Amniotic epithelial cell (primary cell): ENCODE results near the gene SSBP2.

Source experiments
- DNase-seq: peaks from one replicate; pipeline ENCODE4 v3.0.0-alpha.2; 2010; ENCODE audit warnings: low read depth

The SSBP2 gene

GRCh38 chr5:81389025-81389424 is 361.9 kb downstream of the SSBP2 start:
- no peak for DNase-seq

- DNase-seq: no peak
Observed at GRCh38 chr5:81388169-81388568, 362.7 kb downstream of the SSBP2 start.

DNA sequence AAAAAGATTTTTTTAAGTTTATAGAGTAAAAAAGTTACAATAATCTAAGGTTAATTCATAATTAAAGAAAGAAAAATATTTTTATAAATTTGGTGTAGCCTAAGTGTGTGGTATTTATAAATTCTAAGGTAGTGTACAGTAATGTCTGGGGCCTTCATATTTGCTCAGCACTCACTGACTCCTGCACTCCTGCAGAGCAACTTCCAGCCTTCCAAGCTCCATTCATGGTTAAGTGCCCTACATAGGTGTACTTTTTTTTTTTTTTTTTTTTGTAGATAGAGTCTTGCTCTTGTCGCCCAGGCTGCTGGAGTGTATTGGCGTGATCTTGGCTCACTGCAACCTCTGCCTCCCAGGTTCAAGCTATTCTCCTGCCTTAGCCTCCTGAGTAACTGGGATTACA is 367.0 kb downstream of the SSBP2 start:
- no peak for DNase-seq

DNA sequence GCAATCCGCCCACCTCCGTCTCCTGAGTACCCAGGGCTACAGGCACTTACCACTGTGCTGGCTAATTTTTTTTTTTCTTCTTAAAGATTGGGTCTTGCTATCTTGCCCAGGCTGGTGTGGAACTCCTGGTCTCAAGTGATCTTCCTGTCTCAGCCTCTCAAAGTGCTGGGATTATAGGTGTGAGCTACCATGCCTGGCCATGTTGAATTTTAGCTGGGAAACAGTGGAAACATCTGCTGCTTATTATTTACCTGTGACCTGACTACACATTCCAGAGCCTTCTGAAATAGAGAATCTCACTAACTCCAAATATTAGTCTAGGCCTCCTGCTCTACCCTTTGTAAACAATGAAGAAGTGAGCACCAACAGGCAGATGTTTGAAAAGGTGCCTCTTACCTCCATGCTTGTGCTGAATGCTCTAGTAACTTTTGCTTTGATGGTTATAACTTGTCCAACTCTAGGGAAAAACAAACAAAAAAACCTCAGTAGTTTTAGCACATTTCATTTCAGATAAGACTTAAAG is 379.5 kb downstream of the SSBP2 start:
- no peak for DNase-seq

- DNase-seq: no peak
Observed at GRCh38 chr5:81370912-81371311, 380.0 kb downstream of the SSBP2 start.

DNA sequence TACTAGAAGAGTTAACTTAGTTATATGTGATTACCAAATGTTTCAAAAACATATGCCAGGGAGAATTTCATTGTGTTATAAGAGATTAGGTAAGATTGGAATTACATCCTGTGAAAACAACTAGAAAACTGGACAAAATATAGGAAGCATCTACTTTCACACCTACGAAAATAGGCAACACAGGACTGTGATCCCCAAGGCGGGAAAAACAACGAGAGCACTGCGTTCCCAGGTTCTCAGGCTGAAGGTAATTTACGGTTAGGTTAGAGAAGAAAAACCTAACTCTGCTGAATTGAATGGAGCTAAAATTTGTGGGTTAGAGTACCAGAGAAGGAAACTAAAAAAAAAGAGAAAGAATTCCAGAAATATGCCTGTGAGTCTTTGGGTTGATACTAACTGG is 385.4 kb downstream of the SSBP2 start:
- no peak for DNase-seq

DNA sequence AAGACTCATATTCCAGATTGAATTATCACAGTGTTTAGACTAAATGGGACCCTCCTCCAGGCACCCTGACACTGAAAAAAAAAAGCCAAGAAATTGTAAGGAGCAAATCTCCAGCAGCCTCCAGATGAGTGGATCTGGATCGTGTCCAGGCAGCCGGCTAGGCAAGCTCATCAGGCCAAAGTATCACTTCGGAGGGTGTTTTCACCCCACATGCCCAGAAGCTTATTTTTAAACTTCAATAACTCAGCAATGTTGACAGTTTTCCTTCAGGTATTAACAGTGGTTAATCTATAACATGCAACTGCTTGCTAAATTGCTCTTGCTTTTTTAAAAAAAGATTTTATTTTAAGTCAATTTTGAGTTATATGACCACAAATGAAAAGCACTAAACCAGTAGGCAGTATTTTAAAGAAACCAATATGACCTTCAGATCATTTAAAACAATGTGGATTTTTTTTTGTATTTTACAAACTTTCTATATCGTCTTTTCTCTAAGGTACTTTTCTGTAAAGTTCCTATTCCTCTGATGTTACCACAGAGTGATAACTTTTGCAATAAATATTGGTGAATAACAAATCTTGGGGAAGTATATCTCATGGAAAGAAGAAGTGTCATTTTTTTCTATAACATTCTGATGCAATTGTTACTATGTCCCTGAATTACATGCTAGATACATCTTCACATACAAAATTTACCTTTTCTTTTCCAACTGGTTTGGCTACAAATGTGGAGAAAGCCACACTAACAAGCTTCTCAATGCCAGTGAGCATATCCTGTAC is 387.6 kb downstream of the SSBP2 start:
- no peak for DNase-seq
